Right ventricle myocardium superior (tissue), 1 donor: ENCODE measurements around the gene WASF3. TPM values are rescaled to one million over a fixed set of nuclear protein-coding genes. Genes with fewer than 3 reads are reported as not detected.
"Not testable (repeated sequence)": the region's sequence is repeated elsewhere in the genome, so short reads cannot be mapped to it uniquely, and the experiment has no call there.

ENCODE experiments used
- ATAC-seq: fragments of 200-7000 bp; cut with Tn5 transposase; one replicate; pipeline ENCODE4 v1.9.1; 2020; ENCODE audit warnings: mild to moderate bottlenecking; ENCODE audit not compliant: poor library complexity
- DNase-seq: peaks from one replicate; pipeline ENCODE4 v3.0.0-alpha.2; 2020
- intact Hi-C: fragments of 100-400 bp; cut with DNase I; formaldehyde crosslinking; loops from one replicate; pipeline ENCODE4 v1.11.2; 2022
- total RNA-seq: library from RNA; stranded (reverse); fragmentation: NEBNext Ultra II Directional; extraction: Animal tissue kit (Norgen Biotek cat#: 25700); gene quantifications from one replicate; pipeline ENCODE4 v1.2.1, GENCODE V29; 2021
- donor health status: DM: no; HTN: yes; CAD: no; lungs with severe emphysema.

The WASF3 gene
- total RNA-seq, 1 donor from 2014 or later = 10.5 TPM

GRCh38 chr13:26614721-26615120 lies 57.2 kb downstream of the WASF3 start:
- DNase-seq (no peak), ATAC-seq (no peak)
- intact Hi-C loops = no loop called here

DNA sequence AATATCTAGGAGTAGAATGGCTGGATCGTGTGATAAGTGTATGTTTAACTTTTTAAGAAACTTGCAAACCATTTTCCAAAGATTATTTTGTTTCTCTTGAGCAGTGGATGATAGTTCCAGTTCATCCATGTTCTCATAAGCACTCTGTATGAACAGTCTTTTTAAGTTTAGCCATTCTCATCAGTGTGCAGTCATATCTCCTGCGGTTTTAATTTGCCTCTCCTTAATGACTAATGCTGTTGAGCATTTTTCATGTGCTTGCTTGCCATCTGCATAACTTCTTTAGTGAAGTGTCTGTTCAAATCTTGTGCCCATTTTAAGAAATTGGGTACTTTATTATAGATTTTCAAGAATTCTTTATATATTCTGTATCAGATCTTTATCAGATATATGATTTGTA lies 58.6 kb downstream of the WASF3 start:
- no peak for DNase-seq
- intact Hi-C loops = no loop called here
- ATAC-seq = no peak

GRCh38 chr13:26618726-26619125 lies 61.2 kb downstream of the WASF3 start:
- intact Hi-C loops = no loop called here
- DNase-seq = no peak
- ATAC-seq = no peak

- no peak for DNase-seq
- intact Hi-C loops = no loop called here
- ATAC-seq = no peak
Observed at GRCh38 chr13:26619358-26619757, 61.9 kb downstream of the WASF3 start.

GRCh38 chr13:26621731-26622401 lies 64.4 kb downstream of the WASF3 start:
- intact Hi-C loops = no loop called here
- peak; percentile 72 for ATAC-seq
- DNase-seq = no peak

DNA sequence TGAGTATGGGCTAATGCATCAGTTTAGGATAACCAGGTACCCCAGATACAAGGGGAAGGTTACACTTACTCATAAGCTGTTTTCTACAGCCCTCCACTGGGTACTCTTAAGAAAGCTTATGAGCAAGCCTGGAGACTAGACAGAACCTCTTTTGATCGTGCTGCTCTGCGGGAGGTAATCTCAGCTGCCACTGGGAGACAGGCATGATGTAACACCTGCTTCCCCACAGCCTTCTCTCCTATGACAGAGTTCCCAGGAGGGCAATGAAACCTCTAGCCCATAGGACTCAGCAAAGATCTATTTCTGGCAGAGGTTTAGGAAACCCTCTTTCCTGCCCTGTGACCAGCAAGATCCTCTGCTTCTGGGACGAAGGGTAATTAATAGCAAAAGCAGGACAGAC lies 65.6 kb downstream of the WASF3 start:
- no peak for DNase-seq
- intact Hi-C loops = no loop called here
- ATAC-seq = no peak

- DNase-seq = no peak
- intact Hi-C loops = no loop called here
- ATAC-seq = no peak
Observed at GRCh38 chr13:26624572-26624971, 67.1 kb downstream of the WASF3 start.

- ATAC-seq = no peak
- DNase-seq = no peak
- intact Hi-C loops = no loop called here
Observed at GRCh38 chr13:26626271-26626670, 68.8 kb downstream of the WASF3 start.

DNA sequence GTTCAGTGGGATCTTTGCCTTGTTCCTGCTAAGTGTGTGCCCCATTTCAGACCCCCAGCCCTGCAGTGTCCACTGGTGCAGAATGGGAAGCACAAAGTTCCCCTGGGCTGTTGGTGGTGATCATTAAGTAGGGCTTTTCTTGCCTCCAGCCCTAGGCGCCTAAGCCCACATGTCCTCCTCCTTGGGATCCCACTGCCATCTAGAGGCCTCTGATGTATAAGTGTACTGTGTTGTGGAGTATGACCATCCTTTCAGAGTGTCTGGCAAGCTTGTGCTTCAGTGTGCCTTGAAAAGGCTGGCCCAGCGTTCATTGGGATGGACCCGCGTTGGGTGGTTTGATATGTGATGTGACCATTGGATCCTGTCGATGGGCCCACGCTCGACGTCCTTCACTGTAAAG lies 71.2 kb downstream of the WASF3 start:
- intact Hi-C loops = no loop called here
- peak; percentile 68 for ATAC-seq
- DNase-seq = no peak

DNA sequence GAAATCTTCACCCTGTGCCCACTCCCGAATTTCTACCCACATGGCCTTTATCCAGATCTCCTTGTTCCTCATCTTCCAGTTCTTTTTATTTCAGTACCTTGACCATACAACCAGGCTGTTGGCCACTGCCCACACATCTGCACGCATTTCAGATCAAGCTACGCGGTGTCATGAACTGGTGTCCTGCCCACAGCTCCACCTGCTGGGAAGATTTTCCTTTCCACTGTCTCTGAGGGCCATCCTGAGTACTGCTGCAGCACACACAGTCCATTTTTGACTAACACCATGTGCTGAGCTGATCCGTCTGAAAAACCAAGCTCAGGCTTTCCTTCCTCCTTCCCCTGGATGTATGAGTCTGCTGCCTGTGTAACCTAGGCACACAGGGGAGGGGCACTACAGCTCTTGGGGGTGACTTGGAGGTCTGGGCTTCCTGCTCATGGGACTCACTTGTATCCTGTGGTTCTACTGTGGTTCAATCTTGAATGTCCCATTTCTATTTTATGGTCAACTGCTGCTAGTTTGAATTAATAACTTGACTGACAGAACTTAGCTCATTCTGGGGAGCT lies 71.9 kb downstream of the WASF3 start:
- intact Hi-C loops = no loop called here
- DNase-seq (no peak), ATAC-seq (peak; percentile 45)

DNA sequence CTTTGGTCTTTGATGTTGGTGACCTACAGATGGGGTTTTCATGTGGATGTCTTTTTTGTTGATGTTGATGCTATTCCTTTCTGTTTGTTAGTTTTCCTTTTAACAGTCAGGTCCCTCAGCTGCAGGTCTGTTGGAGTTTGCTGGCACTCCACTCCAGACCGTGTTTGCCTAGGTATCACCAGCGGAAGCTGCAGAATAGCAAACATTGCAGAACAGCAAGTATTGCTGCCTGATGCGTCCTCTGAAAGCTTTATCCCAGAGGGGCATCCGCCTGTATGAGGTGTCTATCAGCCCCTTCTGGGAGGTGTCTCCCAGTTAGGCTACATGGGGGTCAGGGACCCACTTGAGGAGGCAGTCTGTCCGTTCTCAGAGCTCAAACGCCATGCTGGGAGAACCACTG lies 78.2 kb downstream of the WASF3 start:
- ATAC-seq, intact Hi-C loops, DNase-seq: not testable (repeated sequence)

GRCh38 chr13:26636073-26636472 lies 78.6 kb downstream of the WASF3 start:
- ATAC-seq, DNase-seq, intact Hi-C loops: not testable (repeated sequence)

DNA sequence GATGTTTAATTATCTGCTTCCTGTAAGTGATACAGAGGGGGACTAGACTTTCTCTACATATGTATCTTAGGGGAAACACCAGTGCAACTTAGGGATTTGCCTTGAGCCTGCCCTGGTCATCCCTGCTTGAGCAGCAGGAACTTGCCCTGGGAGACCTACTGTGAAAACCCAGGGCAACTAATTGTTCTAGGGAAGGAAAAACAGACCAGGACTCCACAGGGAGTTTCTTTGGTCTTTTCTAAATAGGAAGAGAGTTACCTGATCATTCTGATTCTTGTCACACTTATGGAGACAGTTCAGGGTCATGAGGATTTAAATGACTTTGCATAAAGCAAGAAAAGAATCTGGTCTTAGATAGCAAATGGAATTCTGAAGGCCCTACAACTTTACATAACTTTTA lies 89.1 kb downstream of the WASF3 start:
- DNase-seq = no peak
- intact Hi-C loops = no loop called here
- ATAC-seq = no peak

DNA sequence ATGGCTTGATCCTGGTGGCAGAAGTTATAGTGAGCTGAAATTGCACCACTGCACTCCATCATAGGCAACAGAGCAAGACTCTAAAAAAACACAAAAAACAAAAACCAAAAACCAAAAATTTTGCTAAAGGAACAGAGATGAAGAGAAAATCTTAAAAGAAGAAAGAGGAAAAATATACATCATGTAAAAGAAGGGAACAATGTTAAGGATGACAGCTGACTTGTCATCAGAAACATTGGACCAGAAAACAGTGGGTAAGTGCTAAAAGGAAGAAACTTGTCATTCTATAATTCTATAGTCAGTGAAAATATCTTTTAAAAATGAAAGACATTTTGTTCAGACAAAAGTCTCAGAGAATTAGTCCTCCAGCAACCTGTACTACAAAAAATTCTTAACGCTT lies 93.8 kb downstream of the WASF3 start:
- DNase-seq (no peak), ATAC-seq (no peak)
- intact Hi-C loops = no loop called here

DNA sequence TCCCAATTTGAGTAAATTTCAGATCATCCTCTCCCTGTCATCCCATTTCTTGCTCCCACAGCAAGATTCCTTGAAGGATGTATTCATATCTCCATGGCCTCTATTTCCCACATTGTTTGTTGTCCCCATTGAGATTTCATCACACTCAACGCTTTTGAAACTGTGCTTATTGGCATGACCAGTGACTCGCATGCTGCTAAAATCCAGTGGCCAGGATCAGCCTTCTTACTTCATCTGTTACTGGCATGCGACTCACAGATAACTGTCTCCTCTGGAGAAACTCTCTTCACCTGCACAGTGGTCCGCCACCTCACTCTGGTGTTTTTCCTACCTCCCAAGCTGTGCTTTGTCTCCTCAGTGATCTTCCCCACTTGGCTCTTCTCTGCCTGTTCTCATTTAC lies 95.8 kb downstream of the WASF3 start:
- intact Hi-C loops = no loop called here
- DNase-seq (no peak), ATAC-seq (no peak)

DNA sequence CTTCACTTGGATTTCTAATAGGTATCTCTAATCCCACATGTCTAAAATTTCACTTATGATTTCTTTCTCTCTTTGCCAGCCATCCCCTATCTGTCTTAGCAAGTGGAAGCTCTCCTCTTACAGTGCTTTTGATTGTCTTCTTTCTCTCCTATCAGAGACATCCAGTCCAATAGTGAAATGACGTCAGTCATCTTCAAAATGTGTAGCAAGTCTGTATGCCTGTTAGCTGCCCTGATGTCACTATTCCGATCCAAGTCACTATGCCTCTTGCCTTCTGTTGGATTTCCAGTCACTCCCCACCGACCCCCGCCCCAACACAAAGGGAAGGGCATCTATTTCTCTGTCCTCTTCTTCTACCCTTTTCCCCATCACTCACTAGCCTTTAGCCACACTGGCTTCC lies 96.4 kb downstream of the WASF3 start:
- intact Hi-C loops = no loop called here
- DNase-seq (no peak), ATAC-seq (no peak)

- intact Hi-C loops = no loop called here
- ATAC-seq (peak; percentile 12), DNase-seq (no peak)
Observed at GRCh38 chr13:26656919-26657318, 99.4 kb downstream of the WASF3 start.

DNA sequence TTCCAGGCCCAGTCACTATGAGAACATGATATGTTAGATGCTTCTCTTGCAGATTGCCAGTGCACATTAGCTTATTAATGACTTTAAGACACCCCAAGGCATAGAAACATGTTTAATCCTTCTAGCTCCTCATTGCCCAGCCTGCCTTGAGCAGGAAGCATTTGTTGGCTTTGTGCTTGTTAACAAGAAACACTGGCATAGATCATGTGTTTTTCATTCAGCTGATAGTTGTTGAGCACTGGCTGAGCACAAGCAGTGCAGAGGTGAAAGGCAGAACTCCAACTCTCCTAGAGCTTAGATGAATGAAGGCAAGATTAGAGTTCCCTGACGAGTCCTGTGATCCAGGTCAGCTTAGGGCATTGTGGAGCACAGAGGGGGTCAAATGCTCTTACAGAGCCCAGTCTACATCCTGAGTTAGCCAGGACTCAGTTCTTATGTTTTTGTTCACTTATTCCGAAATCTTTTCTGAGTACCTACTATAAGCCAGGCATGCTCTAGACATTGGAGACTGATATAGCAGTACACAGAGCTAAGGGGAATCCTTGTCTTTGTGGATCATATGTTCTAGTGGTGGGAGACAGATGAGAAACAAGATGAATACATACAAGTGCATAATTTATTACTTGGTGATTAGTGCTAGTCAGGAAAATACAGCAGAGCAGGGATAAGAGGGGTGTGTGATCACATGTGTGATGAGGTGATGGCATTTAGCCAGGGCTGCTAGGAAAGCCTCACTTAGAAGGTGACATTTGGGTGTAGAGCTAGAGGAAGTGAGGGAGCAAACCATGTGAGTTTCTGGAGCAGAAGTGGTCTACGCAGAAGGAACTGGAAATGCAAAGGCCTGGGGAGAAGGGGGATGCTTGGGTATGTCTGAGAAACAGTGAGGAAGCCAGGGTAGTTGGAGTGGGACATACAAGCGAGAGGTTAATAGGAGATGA lies 101.2 kb downstream of the WASF3 start:
- ATAC-seq (peak; percentile 94), DNase-seq (no peak)
- intact Hi-C loops = no loop called here

DNA sequence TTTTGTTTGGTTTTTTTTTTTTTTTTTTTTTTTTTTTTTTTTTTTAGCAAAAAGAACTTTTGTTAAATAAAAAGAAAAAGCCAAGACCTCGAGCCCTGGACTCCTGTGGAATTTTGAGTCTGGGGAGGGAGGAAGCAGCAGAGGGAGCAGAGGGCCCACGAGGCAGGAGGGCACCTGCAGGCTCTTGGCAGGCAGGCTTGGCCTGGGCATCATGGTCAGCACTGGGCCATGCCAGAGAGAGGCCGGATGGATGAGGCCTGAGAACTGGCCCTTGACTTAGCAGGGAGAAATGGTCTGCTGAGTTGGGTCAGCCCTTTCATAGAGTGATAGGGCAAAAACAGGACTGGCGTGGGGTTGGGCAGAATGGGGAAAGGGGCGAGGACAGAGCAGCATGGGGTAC lies 102.7 kb downstream of the WASF3 start:
- no peak for DNase-seq
- intact Hi-C loops = no loop called here
- ATAC-seq = no peak

- ATAC-seq (no peak), DNase-seq (no peak)
- intact Hi-C loops = no loop called here
Observed at GRCh38 chr13:26660766-26661165, 103.3 kb downstream of the WASF3 start.
